PC-3 (cell line): ENCODE data around the gene EPG5. TPM values are rescaled to one million over a fixed set of nuclear protein-coding genes. Genes with fewer than 3 reads are reported as not detected.

ENCODE experiments used
- ATAC-seq: fragments of 200-7000 bp; cut with Tn5 transposase; 2 replicates; pipeline ENCODE4 v1.9.1; 2020; ENCODE audit warnings: mild to moderate bottlenecking, moderate library complexity
- BruUV-seq: library from RNA; stranded (reverse); fragments of 400-500 nt; replicated peaks from 2 replicates; lab custom pipeline; 2021; lab: Mats Ljungman, UMichigan
- CTCF ChIA-PET: fragments of 300-600 bp; sonication (Branson Sonifier 250); formaldehyde crosslinking; loops from one replicate; lab custom pipeline; 2022; ENCODE audit warnings: antibody characterized with exemption; lab: Charles Lee
- POLR2A ChIA-PET: fragments of 300-600 bp; sonication (Branson Sonifier 250); formaldehyde crosslinking; loops from one replicate; lab custom pipeline; 2022; ENCODE audit warnings: antibody characterized with exemption; ENCODE audit not compliant: unreplicated experiment; lab: Charles Lee
- DNase-seq: peaks from one replicate; pipeline ENCODE4 v3.0.0-alpha.2; 2015
- H2AFZ ChIP-seq: fragments of 300-600 bp; sonication (generic); 2 replicates; pipeline ENCODE4 v1.6.0; 2016; ENCODE audit warnings: antibody characterized with exemption, low read length
- H3F3A ChIP-seq: fragments of 300-600 bp; sonication (generic); one replicate; pipeline ENCODE4 v1.6.0; 2017; ENCODE audit warnings: antibody characterized with exemption, low read length, control low read depth, mild to moderate bottlenecking; ENCODE audit not compliant: unreplicated experiment
- H3K27ac ChIP-seq: fragments of 300-600 bp; sonication (generic); 2 replicates; pipeline ENCODE4 v1.5.1; 2016; ENCODE audit warnings: mild to moderate bottlenecking, low read length
- H3K27me3 ChIP-seq: fragments of 300-600 bp; sonication (generic); 2 replicates; pipeline ENCODE4 v1.6.1; 2016; ENCODE audit warnings: low read length, mixed read lengths
- H3K36me3 ChIP-seq: fragments of 300-600 bp; sonication (generic); 2 replicates; pipeline ENCODE4 v1.6.1; 2016; ENCODE audit warnings: low read depth, mixed run types, low read length, mixed read lengths
- H3K4me1 ChIP-seq: fragments of 300-600 bp; sonication (generic); 2 replicates; pipeline ENCODE4 v1.5.1; 2016; ENCODE audit warnings: low read length; ENCODE audit not compliant: insufficient read depth
- H3K4me2 ChIP-seq: fragments of 300-600 bp; sonication (generic); 2 replicates; pipeline ENCODE4 v1.6.0; 2016; ENCODE audit warnings: low read length
- H3K4me3 ChIP-seq: fragments of 300-600 bp; sonication (generic); 2 replicates; pipeline ENCODE4 v1.5.1; 2016; ENCODE audit warnings: mild to moderate bottlenecking, low read length, mixed read lengths
- H3K79me2 ChIP-seq: fragments of 300-600 bp; sonication (generic); 2 replicates; pipeline ENCODE4 v1.6.1; 2017; ENCODE audit warnings: low read length, mixed read lengths
- H3K9ac ChIP-seq: fragments of 300-600 bp; sonication (generic); 2 replicates; pipeline ENCODE4 v1.6.0; 2016; ENCODE audit warnings: mild to moderate bottlenecking, low read length
- H3K9me2 ChIP-seq: fragments of 300-600 bp; sonication (generic); replicated peaks from 2 replicates; pipeline ENCODE4 v1.6.1; 2016; ENCODE audit warnings: mixed run types, low read length, mixed read lengths
- H3K9me3 ChIP-seq: fragments of 300-600 bp; sonication (generic); 2 replicates; pipeline ENCODE4 v1.6.1; 2016; ENCODE audit warnings: low read length, mixed read lengths
- H4K20me1 ChIP-seq: fragments of 300-600 bp; sonication (generic); 2 replicates; pipeline ENCODE4 v1.6.1; 2016; ENCODE audit warnings: low read length, mixed read lengths
- CTCF ChIP-seq: fragments of 300-600 bp; sonication (generic); conservative IDR thresholded peaks from 2 replicates; pipeline ENCODE4 v1.5.1; 2017; ENCODE audit warnings: antibody characterized with exemption, low read depth, mild to moderate bottlenecking, low read length
- EZH2 ChIP-seq: fragments of 300-600 bp; sonication (generic); IDR thresholded peaks from one replicate; pipeline ENCODE4 v1.6.1; 2017; ENCODE audit warnings: antibody characterized with exemption, mild to moderate bottlenecking, low read length; ENCODE audit not compliant: unreplicated experiment
- EZH2phosphoT487 ChIP-seq: fragments of 300-600 bp; sonication (generic); IDR thresholded peaks from 2 replicates; pipeline ENCODE4 v1.6.1; 2018; ENCODE audit warnings: mild to moderate bottlenecking, antibody characterized with exemption, low read length, borderline replicate concordance
- intact Hi-C: fragments of 100-400 bp; cut with micrococcal nuclease; formaldehyde crosslinking; loops from 2 replicates; pipeline ENCODE4 v1.9.0; 2023
- total RNA-seq: library from RNA; depleted of rRNA; stranded (reverse); fragments of >200 nt; gene quantifications from 2 replicates; pipeline ENCODE4 v1.2.3, GENCODE V29; 2014

The EPG5 gene
- total RNA-seq, 1 experiment from 2014 or later: 7.1 TPM

GRCh38 chr18:45978084-45978483 is 11.0 kb upstream of the EPG5 start:
- no TSS peak for BruUV-seq
- intact Hi-C loops: no loop called here
- Histone ChIP-seq H3K9me2 (no peaks in the 10 kb centered on the region), H3K9me3 (no peaks in the 10 kb centered on the region), H3K9ac (no peak overlapping the region), H3K36me3 (no peaks in the 10 kb centered on the region), H3F3A (no peaks in the 10 kb centered on the region), H3K4me1 (no peaks in the 10 kb centered on the region), H4K20me1 (no peaks in the 10 kb centered on the region), H3K4me3 (no peak overlapping the region), H3K4me2 (no peak overlapping the region), H3K79me2 (no peaks in the 10 kb centered on the region), H3K27ac (no peak overlapping the region), H2AFZ (no peak overlapping the region), H3K27me3 (no peaks in the 10 kb centered on the region)
- POLR2A ChIA-PET: no interaction called here
- no peak for TF ChIP-seq CTCF
- no peak for TF ChIP-seq EZH2phosphoT487
- TF ChIP-seq EZH2: no peak
- CTCF ChIA-PET: interaction anchor here (1.5 kb wide), 1 partner anchor 96 kb away, joined by 6 read pairs; no protein-coding TSS in a partner anchor
- ATAC-seq (no peak), DNase-seq (no peak)

- ChIA-PET CTCF (interaction anchor here (1.5 kb wide), 1 partner anchor 97 kb away, joined by 6 read pairs; no protein-coding TSS in a partner anchor), POLR2A (no interaction called here)
- BruUV-seq: no TSS peak
These were observed 9.8 kb upstream of the EPG5 start for GRCh38 chr18:45976974-45977373.

More at GRCh38 chr18:45976974-45977373, 9.8 kb upstream of the EPG5 start:
- no peak for ATAC-seq
- no peaks in the 10 kb centered on the region for H3K36me3 ChIP-seq
- no peaks in the 10 kb centered on the region for H3K79me2 ChIP-seq
- TF ChIP-seq EZH2phosphoT487: no peak
- no peak for TF ChIP-seq EZH2
- no peak for TF ChIP-seq CTCF
- H3K9me2 ChIP-seq: no peaks in the 10 kb centered on the region
- H3K4me3 ChIP-seq: no peak overlapping the region
- no peaks in the 10 kb centered on the region for H3K4me1 ChIP-seq
- no peaks in the 10 kb centered on the region for H3K9me3 ChIP-seq
- DNase-seq: no peak
- H3F3A ChIP-seq: no peaks in the 10 kb centered on the region
- intact Hi-C loops: no loop called here
- no peak overlapping the region for H2AFZ ChIP-seq
- H3K9ac ChIP-seq: no peak overlapping the region
- H3K27ac ChIP-seq: no peak overlapping the region
- H3K27me3 ChIP-seq: no peaks in the 10 kb centered on the region
- H3K4me2 ChIP-seq: no peak overlapping the region
- H4K20me1 ChIP-seq: no peaks in the 10 kb centered on the region
